Central memory CD8-positive, alpha-beta T cell (primary cell): Measurements from ENCODE around the gene EPHB2.

Source experiments
- ATAC-seq: fragments of 150-1000 bp; cut with Tn5 transposase; replicated peaks from 2 replicates; pipeline ENCODE4 v1.10.0; 2022; ENCODE audit warnings: mild to moderate bottlenecking, moderate FRiP score, moderate number of reproducible peaks; ENCODE audit not compliant: poor library complexity, severe bottlenecking; ENCODE audit errors: extremely low read depth
- DNase-seq, 2 donors: peaks; one replicate each; pipeline ENCODE4 v3.0.0; 2021; ENCODE audit warnings: low spot score in 2 of 2
- H3K27ac Mint-ChIP-seq: one replicate; pipeline ENCODE4 v1.8.0; 2022; ENCODE audit warnings: low read depth, mild to moderate bottlenecking, moderate library complexity, mixed read lengths
- H3K27me3 Mint-ChIP-seq: one replicate; pipeline ENCODE4 v1.8.0; 2022; ENCODE audit warnings: mixed read lengths
- H3K36me3 Mint-ChIP-seq: one replicate; pipeline ENCODE4 v1.8.0; 2022; ENCODE audit warnings: mild to moderate bottlenecking, moderate library complexity, mixed read lengths; ENCODE audit not compliant: insufficient read depth
- H3K4me1 Mint-ChIP-seq: one replicate; pipeline ENCODE4 v1.8.0; 2022; ENCODE audit warnings: mixed read lengths
- H3K4me3 Mint-ChIP-seq: one replicate; pipeline ENCODE4 v1.8.0; 2022; ENCODE audit warnings: mild to moderate bottlenecking, moderate library complexity, mixed read lengths
- H3K9me3 Mint-ChIP-seq: one replicate; pipeline ENCODE4 v1.8.0; 2022; ENCODE audit warnings: mixed read lengths

Gene EPHB2

DNA sequence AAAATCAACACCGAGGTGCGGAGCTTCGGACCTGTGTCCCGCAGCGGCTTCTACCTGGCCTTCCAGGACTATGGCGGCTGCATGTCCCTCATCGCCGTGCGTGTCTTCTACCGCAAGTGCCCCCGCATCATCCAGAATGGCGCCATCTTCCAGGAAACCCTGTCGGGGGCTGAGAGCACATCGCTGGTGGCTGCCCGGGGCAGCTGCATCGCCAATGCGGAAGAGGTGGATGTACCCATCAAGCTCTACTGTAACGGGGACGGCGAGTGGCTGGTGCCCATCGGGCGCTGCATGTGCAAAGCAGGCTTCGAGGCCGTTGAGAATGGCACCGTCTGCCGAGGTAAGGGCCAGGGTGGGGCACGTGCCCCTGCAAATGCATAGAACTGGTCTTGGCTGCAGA, 74.1 kb downstream of the EPHB2 start:
- ATAC-seq = no peak
- H3K27ac Mint-ChIP-seq = no peak overlapping the region
- H3K27me3 Mint-ChIP-seq = peaks cover 11% of the 10 kb centered on the region
- DNase-seq = no peak
- H3K36me3 Mint-ChIP-seq = no peaks in the 10 kb centered on the region
- H3K9me3 Mint-ChIP-seq = no peaks in the 10 kb centered on the region
- no peak overlapping the region for H3K4me3 Mint-ChIP-seq
- no peaks in the 10 kb centered on the region for H3K4me1 Mint-ChIP-seq

DNA sequence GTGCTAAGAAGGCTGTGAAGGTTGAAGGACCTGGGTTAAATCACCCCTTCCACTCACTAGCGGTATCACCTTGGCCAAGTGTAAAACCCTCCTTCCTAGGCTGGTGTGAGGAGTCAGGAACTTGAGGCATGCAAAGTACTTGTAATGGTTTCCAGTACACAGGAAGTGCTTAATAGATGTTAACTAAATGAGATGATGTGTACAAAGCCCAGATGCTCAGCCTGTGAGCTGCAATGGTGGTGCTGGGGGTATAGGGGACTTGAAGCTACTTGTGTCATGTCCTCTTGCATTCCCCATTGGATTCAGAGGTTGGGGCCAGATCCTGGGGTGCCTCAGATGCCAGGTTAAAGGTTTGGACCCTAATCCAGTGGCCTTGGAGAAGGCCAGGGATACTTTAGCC, 75.5 kb downstream of the EPHB2 start:
- no peak overlapping the region for H3K27ac Mint-ChIP-seq
- H3K4me1 Mint-ChIP-seq = no peaks in the 10 kb centered on the region
- no peaks in the 10 kb centered on the region for H3K36me3 Mint-ChIP-seq
- DNase-seq (no peak), ATAC-seq (no peak)
- H3K4me3 Mint-ChIP-seq = no peak overlapping the region
- no peaks in the 10 kb centered on the region for H3K9me3 Mint-ChIP-seq
- peaks cover under 1% of the 10 kb centered on the region for H3K27me3 Mint-ChIP-seq

DNA sequence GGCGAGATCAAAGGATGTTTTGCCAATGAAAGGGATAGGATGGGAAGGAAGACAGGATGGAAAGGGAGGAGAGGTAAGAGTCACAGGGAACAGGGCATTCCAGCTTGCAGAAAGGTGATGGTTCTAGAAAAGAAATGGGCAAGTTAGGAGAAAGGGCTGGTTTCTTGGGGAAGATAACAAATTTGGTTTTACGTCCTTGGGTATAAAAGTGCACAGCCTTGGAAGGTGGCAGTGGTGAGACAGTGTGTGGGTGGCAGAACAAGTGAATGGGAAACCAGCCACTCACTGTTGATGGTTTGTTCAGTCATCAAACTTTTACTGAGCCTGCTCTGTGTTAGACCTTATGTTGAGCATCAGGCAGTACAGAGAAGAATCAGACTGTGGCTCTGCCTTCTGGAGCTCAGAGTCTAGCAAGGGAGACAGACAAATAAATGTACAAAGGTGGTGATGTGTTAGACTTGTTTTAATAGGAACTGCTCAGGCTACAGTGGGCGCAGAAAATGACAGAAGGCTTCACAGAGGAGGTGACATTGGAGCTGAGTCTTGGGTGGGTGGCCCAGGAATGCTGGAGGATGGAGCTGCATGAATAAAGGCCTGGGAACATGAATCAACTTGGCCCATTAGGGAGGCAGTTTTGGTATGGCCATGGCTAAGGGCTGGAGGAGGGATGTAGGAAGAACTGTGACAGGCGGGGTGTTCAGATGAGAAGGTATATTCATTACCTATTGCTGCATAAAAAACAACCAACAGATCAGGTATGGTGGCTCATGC, 76.3 kb downstream of the EPHB2 start:
- Mint-ChIP-seq H3K27me3 (no peaks in the 10 kb centered on the region), H3K36me3 (no peaks in the 10 kb centered on the region), H3K4me3 (no peak overlapping the region), H3K9me3 (no peaks in the 10 kb centered on the region), H3K27ac (no peak overlapping the region), H3K4me1 (no peaks in the 10 kb centered on the region)
- no peak for DNase-seq
- ATAC-seq = no peak

DNA sequence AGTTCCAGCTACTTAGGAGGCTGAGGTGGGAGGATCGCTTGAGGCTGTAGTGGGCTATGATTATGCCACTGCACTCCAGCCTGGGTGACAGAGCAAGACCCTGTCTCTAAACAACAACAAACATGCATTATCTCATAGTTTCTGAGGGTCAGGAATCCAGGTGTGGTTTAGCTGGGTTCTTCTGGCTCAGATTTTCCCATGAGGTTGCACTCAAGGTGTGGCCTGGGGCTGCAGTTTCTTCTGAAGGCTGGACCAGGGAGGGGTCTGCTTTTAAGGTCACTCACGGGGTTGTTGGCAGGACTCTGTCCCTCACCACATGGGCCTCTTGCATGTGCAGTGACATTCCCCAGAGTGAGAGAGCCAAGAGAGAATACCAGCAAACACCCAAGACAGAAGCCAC, 77.0 kb downstream of the EPHB2 start:
- Mint-ChIP-seq H3K27ac (no peak overlapping the region), H3K36me3 (no peaks in the 10 kb centered on the region), H3K27me3 (no peaks in the 10 kb centered on the region), H3K9me3 (no peaks in the 10 kb centered on the region), H3K4me1 (no peaks in the 10 kb centered on the region), H3K4me3 (no peak overlapping the region)
- ATAC-seq (no peak), DNase-seq (no peak)

DNA sequence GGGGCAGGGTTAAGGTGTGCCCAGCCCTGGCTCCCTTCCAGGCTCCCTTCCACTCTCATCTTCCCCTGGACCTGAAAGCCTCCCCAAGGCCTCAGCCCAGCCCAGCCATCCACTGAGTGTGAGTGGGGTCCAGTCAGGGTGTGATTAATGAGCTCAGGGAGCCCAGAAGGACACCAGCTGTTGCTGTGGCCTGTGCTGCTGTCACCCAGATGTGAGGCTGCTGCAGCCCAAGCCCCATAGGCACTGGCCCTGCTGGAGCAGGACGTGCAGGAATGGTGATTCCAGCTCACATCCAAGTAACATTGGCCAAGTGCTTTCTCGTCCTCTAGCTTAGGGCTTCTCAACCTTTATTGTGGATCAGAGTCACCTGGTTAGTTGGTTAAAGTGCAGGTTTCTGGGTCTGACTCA, 77.6 kb downstream of the EPHB2 start:
- H3K27me3 Mint-ChIP-seq = no peaks in the 10 kb centered on the region
- ATAC-seq (no peak), DNase-seq (no peak)
- no peaks in the 10 kb centered on the region for H3K4me1 Mint-ChIP-seq
- no peak overlapping the region for H3K27ac Mint-ChIP-seq
- no peak overlapping the region for H3K4me3 Mint-ChIP-seq
- H3K36me3 Mint-ChIP-seq = no peaks in the 10 kb centered on the region
- H3K9me3 Mint-ChIP-seq = no peaks in the 10 kb centered on the region

DNA sequence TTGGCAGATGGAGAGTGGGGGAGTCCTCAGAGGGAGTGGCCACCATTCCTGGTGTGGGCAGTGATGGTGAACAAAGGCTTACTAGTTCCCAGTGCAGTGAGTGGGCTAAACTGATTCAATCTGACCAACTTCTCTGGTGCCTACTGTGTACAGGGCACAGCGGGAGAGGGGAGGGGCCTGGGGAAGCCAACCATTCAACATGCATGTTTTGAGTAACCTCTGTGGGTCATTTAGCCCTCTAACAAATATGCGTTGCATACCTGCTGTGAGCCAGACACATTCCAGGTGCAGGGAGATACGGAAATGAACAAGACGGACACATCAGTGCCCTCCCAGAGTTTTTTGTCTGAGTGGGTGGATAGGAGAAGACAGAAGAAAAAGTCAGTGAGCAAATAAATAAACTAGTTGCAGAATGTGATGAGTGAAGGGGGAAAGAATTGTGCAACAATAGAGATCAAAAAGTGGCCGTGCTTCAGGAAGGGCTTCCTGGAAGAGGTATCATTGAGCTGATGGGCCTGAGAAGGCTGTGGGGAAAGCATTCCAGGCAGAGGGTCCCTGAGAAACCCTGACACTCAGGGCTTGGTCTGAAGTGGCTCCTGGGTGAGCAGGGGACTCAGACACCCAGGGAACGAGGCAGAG, 78.8 kb downstream of the EPHB2 start:
- no peak overlapping the region for H3K4me3 Mint-ChIP-seq
- ATAC-seq (no peak), DNase-seq (no peak)
- H3K36me3 Mint-ChIP-seq = no peaks in the 10 kb centered on the region
- no peaks in the 10 kb centered on the region for H3K9me3 Mint-ChIP-seq
- H3K27ac Mint-ChIP-seq = no peak overlapping the region
- no peaks in the 10 kb centered on the region for H3K4me1 Mint-ChIP-seq
- no peaks in the 10 kb centered on the region for H3K27me3 Mint-ChIP-seq

DNA sequence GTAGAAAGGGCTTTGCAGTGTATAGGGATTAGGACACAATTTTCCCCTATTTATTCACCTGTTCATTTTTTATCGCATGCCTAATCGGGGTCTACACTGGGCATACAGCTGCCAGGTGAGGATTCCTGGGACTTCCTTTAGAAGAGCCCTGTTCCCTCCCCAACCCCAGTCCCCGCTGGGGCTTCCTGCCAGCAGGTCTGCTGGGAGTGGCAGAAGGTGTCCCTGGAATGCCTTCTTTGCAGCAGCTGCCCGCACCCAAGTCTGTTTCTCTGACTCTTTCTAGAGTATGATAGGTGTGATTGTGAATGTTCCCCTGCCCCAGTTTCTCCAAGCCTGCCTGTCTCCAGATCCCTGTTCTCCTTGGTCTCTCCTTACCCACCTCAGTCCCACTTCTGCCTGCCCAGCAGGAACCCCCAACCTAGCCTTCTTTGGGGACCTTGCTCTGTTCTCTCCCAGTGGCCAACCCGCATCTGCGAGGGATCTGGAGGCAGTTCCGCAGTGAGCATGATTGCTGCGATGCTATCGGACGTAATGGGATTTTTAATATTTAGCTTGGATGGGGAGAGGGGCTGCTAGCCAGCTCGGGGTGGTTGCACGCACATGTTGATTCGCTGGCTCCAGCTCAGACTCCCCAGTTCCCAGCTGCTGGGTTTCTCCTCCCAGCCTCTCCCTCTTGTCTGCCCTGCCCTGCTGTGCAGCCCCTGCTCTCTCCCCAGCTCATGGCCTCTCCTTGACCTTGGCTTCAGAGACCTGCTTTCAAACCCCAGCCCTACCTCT, 79.8 kb downstream of the EPHB2 start:
- ATAC-seq (no peak), DNase-seq (no peak)
- no peak overlapping the region for H3K27ac Mint-ChIP-seq

DNA sequence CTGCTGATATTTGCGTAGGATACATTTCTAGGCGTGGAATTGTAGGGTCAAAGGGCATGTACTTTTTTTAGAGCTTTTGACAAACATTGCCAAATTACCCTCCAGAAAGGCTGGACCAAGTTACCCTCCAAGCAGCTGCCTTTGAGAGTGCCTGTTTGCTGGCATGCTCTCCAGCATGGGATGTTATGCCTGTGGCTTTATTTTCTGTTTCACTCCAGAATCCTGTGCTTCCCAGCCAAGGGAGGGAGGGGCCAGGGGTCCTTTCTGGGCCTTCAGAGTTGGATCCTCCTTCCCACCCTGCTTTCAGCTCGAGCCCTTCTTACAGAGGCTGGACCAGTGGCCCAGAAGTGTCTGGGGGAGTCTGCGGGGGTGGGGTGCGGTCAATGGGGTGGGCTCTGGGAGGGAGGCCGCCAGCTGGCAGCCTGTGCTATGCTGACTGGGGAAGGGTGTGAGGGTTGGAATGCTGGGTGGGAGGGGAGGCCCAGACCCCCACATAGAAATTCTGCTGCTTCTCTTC, 81.2 kb downstream of the EPHB2 start:
- Mint-ChIP-seq H3K27me3 (no peaks in the 10 kb centered on the region), H3K4me1 (no peaks in the 10 kb centered on the region), H3K4me3 (no peak overlapping the region), H3K36me3 (no peaks in the 10 kb centered on the region), H3K27ac (no peak overlapping the region), H3K9me3 (no peaks in the 10 kb centered on the region)
- DNase-seq (no peak), ATAC-seq (no peak)

More for the DNA sequence above, 79.8 kb downstream of the EPHB2 start:
- no peaks in the 10 kb centered on the region for H3K36me3 Mint-ChIP-seq
- no peaks in the 10 kb centered on the region for H3K9me3 Mint-ChIP-seq
- no peak overlapping the region for H3K4me3 Mint-ChIP-seq
- no peaks in the 10 kb centered on the region for H3K27me3 Mint-ChIP-seq
- no peaks in the 10 kb centered on the region for H3K4me1 Mint-ChIP-seq

DNA sequence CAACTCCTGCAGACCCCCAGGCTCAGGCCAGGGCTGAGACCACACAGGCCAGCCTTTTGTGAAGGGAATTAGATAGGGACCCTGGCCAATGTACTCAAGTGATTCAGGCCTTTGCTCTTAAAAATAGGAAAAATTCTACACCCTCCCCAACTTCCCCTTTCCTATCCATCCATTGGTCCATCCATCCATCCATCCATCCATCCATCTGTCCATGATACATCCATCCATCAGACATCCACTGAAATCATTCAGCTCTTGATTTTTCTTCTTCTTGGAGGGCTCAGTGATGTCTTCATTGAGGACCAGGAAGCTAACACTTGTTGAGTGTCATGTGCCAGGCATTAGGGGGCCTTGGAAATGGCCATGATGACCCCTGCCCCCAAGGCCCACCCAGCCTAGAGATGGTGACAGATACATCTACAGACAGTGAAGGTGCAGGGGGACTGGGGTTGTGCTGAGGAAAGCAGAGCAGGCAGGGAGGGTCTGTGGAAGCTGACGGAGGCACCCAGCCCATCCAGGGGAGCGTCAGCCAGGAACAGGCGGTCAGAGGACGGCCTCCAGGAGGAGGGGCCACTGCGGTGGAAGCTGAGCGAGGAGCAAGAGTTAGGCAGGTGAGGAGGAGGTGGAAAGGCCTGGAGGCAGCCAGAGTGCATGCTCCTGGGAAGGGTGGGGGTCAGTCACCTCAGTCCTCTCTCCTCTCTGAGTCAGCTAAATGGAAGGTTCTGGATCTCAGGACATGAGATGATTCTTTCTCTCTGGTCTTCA, 81.9 kb downstream of the EPHB2 start:
- H3K27me3 Mint-ChIP-seq = no peaks in the 10 kb centered on the region
- no peaks in the 10 kb centered on the region for H3K4me1 Mint-ChIP-seq
- no peak overlapping the region for H3K4me3 Mint-ChIP-seq
- no peak overlapping the region for H3K27ac Mint-ChIP-seq
- DNase-seq (no peak), ATAC-seq (no peak)
- no peaks in the 10 kb centered on the region for H3K36me3 Mint-ChIP-seq
- no peaks in the 10 kb centered on the region for H3K9me3 Mint-ChIP-seq

DNA sequence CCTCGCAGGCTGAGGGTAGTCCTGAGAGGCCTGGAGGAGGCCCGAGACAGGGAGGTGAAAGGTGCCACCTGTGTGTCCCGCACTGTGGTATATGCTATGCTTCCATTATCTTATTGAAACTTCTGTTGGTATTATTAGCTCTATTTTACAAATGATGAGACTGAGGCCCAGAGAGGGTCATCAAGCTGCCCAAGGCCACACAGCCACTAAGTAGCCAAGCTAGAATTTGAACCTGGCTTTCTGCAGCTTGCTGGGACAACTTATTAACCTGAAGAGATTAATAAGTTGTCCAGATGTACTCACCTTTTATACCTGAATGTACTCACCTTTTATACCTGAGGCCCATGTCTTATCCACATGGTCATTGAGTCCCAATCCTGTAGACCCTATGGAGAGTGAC, 83.0 kb downstream of the EPHB2 start:
- Mint-ChIP-seq H3K4me3 (no peak overlapping the region), H3K9me3 (no peaks in the 10 kb centered on the region), H3K27me3 (no peaks in the 10 kb centered on the region), H3K36me3 (no peaks in the 10 kb centered on the region), H3K27ac (no peak overlapping the region), H3K4me1 (no peaks in the 10 kb centered on the region)
- no peak for DNase-seq
- no peak for ATAC-seq

DNA sequence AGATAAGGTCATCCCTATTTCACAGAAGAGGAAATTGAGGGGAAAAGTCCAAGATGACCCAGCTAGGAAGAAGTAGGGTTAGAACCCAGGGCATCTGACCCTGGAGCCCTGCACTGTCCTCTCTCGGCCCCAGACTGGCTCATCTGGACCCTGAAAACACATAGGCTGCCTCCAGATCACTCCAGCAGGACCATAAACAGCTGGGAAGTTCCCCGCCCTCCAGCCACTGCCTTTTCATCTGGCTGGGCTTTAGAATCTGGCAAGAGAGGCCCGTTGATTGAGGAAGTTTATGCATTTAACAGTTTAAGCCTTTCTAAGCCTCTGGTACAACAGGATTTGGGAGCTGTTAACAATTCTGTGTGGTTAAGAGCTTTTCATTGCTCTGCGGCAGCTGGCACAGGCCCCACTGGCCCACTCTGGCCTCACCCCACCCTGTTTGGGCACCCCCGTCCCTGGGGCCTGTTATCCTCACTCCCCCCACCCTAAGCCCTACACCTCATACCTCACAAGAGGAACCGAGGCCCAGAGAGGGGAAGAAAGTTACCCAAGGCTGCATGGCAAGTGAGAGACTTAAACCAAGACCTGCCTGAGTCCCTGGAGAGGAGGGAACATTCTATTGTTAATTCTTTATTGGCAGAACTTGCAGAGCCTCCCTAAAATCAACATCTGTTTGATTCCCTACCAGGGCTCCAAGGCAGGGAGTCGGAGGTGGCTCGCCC, 84.2 kb downstream of the EPHB2 start:
- Mint-ChIP-seq H3K27me3 (no peaks in the 10 kb centered on the region), H3K36me3 (no peaks in the 10 kb centered on the region), H3K27ac (no peak overlapping the region), H3K4me3 (no peak overlapping the region), H3K9me3 (no peaks in the 10 kb centered on the region), H3K4me1 (no peaks in the 10 kb centered on the region)
- DNase-seq = no peak
- no peak for ATAC-seq

DNA sequence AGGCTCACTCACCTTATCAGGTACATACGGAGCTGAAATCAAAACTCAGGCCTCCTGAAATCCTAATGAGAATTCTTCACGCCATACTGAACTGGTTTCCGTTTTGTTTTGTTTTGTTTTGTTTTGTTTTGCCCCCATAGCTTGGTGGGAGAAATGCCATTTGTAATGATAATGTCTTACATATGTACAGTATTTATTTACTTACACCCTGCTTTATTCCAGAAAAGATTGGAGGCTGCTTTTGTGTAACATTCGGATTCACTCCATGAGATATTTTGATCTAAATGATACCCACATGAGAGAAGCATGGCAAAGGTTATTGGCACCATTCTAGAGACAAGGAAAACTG, 84.7 kb downstream of the EPHB2 start:
- Mint-ChIP-seq H3K27me3 (no peaks in the 10 kb centered on the region), H3K4me3 (no peak overlapping the region), H3K9me3 (no peaks in the 10 kb centered on the region), H3K27ac (no peak overlapping the region), H3K4me1 (no peaks in the 10 kb centered on the region), H3K36me3 (no peaks in the 10 kb centered on the region)
- no peak for DNase-seq
- no peak for ATAC-seq
